Gastrocnemius medialis (tissue), 4 donors: Measurements from ENCODE around the gene ABCC8.

Source experiments
- POLR2A ChIP-seq, 2 donors: fragments of 450-650 bp; IDR thresholded peaks; one replicate each; pipeline ENCODE4 v1.6.1; 2017; ENCODE audit warnings: antibody characterized with exemption in 2 of 2, mild to moderate bottlenecking in 2 of 2, moderate library complexity in 2 of 2
- TF ChIP-seq, protein P1 (sequence below), 5 experiments: fragments of 450-650 bp in 3 of 5; fragments of 200-600 bp in 2 of 5; sonication (generic) in 2 of 5; IDR thresholded peaks in 4 of 5; conservative IDR thresholded peaks in 1 of 5; 1 replicate in 4 of 5; 2 replicates in 1 of 5; pipeline ENCODE4 v1.5.1; 2016 to 2019; ENCODE audit warnings: antibody characterized with exemption in 5 of 5, mild to moderate bottlenecking in 3 of 5, moderate library complexity in 3 of 5

DNA sequence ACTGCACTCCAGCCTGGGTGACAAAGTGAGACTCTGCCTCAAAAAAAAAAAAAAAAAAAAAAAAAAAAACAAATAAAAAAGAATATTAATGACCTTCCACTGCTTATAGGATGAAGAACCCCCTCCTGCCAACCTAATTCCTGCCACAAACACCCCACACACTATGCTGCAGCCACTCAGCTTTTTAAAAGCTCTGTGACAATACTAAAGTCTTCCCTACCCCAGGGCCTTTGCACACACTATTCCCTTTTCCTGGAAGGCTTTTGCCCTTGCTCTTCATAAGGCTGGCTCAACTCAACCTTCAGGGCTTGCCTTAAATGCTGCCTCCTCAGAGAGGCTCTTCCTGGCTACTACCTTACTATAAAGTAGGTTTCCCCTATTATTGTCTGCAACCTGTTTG lies 77.4 kb downstream of the ABCC8 start:
- TF ChIP-seq, protein P1, sequence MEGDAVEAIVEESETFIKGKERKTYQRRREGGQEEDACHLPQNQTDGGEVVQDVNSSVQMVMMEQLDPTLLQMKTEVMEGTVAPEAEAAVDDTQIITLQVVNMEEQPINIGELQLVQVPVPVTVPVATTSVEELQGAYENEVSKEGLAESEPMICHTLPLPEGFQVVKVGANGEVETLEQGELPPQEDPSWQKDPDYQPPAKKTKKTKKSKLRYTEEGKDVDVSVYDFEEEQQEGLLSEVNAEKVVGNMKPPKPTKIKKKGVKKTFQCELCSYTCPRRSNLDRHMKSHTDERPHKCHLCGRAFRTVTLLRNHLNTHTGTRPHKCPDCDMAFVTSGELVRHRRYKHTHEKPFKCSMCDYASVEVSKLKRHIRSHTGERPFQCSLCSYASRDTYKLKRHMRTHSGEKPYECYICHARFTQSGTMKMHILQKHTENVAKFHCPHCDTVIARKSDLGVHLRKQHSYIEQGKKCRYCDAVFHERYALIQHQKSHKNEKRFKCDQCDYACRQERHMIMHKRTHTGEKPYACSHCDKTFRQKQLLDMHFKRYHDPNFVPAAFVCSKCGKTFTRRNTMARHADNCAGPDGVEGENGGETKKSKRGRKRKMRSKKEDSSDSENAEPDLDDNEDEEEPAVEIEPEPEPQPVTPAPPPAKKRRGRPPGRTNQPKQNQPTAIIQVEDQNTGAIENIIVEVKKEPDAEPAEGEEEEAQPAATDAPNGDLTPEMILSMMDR (IDR thresholded peaks at IDR 0.05 in 4 of 5, conservative IDR thresholded peaks at IDR 0.05 in 1 of 5) = no peak
- TF ChIP-seq POLR2A (IDR thresholded peaks at IDR 0.05) = no peak
